LNCAP (cell line): Measurements from ENCODE around the gene DDX49.

Source experiments
- TF ChIP-seq, protein P1 (sequence below): fragments of 450-650 bp; IDR thresholded peaks from 2 replicates; pipeline ENCODE4 v1.5.1; 2017; ENCODE audit warnings: mild to moderate bottlenecking

Gene DDX49

DNA sequence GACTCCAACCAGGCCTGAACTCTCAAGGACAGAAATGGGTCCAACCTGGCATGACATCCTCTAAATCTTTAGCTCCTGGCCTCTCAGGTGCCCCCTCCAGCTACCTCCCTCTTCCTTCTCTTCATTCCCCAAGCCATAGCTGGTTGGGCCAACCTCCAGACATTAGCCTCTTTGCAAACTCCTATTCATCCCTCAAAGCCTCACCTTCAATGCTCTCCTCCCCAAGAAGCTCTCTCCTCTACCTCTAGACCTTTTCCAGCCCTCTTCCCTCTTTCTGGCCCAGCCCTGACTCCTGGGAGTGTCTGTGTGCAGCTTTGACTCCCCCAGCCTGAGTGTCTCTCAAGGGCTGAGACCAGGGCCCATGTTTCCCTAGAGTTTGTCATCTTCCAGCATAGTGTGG is 26.8 kb downstream of the DDX49 start:
- TF ChIP-seq, protein P1, sequence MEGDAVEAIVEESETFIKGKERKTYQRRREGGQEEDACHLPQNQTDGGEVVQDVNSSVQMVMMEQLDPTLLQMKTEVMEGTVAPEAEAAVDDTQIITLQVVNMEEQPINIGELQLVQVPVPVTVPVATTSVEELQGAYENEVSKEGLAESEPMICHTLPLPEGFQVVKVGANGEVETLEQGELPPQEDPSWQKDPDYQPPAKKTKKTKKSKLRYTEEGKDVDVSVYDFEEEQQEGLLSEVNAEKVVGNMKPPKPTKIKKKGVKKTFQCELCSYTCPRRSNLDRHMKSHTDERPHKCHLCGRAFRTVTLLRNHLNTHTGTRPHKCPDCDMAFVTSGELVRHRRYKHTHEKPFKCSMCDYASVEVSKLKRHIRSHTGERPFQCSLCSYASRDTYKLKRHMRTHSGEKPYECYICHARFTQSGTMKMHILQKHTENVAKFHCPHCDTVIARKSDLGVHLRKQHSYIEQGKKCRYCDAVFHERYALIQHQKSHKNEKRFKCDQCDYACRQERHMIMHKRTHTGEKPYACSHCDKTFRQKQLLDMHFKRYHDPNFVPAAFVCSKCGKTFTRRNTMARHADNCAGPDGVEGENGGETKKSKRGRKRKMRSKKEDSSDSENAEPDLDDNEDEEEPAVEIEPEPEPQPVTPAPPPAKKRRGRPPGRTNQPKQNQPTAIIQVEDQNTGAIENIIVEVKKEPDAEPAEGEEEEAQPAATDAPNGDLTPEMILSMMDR: no peak

- TF ChIP-seq, protein P1: no peak
Measured at GRCh38 chr19:18946918-18947317, 27.4 kb downstream of the DDX49 start.

GRCh38 chr19:18948075-18948975 is 28.8 kb downstream of the DDX49 start:
- TF ChIP-seq, protein P1: no peak

DNA sequence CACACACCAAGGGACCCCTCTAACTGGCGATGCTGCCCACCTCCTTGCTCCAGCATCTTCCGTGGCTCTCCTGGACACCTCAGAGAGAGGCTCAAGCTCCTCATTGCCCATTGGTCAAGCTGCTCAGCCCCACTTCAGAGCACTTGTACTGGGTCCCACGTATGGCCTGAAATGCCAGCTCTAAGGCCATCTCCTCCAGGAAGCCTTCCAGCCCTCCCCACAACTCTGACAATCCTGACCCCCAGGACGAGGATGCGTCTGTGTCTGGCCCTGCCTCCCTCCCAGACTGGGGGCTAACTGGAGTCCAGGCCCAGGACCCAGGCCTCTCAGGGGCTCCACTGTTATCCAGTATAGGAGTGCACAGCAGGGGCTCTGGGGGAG is 29.5 kb downstream of the DDX49 start:
- TF ChIP-seq, protein P1: no peak

DNA sequence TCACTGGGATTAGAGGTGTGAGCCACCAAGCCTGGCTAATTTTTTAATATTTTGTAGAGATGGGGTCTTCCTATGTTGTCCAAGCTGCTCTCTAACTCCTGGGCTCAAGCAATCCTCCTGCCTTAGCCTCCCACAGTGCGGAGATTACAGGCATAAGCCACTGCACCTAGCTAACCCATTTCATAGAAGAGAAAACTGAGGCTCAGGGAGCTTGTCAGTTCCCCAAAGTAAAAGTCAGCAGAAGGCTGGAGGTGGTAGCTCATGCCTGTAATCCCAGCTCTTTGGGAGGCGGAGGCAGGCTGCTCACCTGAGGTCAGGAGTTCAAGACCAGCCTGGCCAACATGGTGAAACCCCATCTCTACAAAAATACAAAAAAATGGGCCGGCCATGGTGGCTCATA is 30.3 kb downstream of the DDX49 start:
- TF ChIP-seq, protein P1: no peak

GRCh38 chr19:18951721-18952281 is 32.3 kb downstream of the DDX49 start:
- TF ChIP-seq, protein P1: no peak

- TF ChIP-seq, protein P1: no peak
Measured at GRCh38 chr19:18954094-18954493, 34.6 kb downstream of the DDX49 start.
